Mononuclear cell (primary cell): ENCODE results near the gene ZNF611. TPM values are rescaled to one million over a fixed set of nuclear protein-coding genes. Genes with fewer than 3 reads are reported as not detected.
"Not testable (repeated sequence)": the region's sequence is repeated elsewhere in the genome, so short reads cannot be mapped to it uniquely, and the experiment has no call there.

Source experiments
- H3K27me3 ChIP-seq: 2 replicates; pipeline ENCODE4 v1.6.0; 2011; ENCODE audit warnings: low read length, control low read depth; ENCODE audit not compliant: insufficient read depth
- H3K4me1 ChIP-seq: 2 replicates; pipeline ENCODE4 v1.5.1; 2011; ENCODE audit warnings: mild to moderate bottlenecking, low read length, control low read depth; ENCODE audit not compliant: insufficient read depth
- H3K4me3 ChIP-seq: 2 replicates; pipeline ENCODE4 v1.5.1; 2011; ENCODE audit warnings: mild to moderate bottlenecking, low read length, moderate library complexity
- H3K9me3 ChIP-seq: 2 replicates; pipeline ENCODE4 v1.5.1; 2011; ENCODE audit warnings: low read depth, mild to moderate bottlenecking, control low read depth, low read length
- total RNA-seq: library from RNA; depleted of rRNA; stranded (reverse); fragments of >200 nt; gene quantifications from one replicate; pipeline ENCODE4 v1.2.3, GENCODE V29; 2012

ZNF611 gene
- total RNA-seq, result 16.7 TPM

DNA sequence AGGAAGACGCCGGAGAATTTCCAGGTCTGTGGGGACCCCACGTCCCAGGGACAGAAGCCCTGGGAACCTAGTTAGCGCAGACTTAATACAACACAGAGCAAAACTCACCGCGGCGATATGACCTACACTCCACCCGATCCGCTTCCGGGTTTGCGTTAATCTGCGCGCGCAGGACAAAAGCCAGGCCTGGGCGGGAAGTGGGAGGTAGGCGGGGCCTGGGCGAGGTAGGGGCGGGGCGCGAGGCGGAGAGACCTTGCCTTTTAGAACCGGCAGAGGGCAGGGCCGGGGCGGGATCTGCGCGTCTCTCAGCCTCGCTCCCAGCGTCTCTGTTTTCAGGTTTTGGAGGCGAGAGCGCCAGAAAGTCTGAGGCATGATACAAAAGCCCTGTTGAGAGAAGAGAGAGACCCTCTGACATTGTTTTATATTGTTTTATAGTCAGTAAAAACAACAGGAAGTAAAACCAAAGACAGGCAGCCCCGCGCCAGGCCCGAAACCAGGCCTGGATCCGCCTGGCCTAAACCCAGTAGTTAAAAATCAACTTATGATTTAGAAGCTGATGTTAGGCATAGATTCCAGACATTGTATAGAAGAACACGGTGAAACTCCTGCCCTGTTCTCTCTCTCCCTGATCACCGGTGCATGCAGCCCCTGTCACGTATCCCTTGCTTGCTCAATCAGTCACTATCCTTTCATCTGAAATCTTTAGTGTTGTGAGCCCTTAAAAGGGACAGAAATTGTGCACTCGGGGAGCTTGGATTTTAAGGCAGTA is at the start of gene ZNF611:
Gene ZNF611 (minus strand): TSS at position 152 of the 769 bp plus-strand sequence. CDS start 19,150 bp downstream, outside the sequence.
- Histone ChIP-seq H3K4me1 (peaks cover 26% of the 10 kb centered on the region), H3K27me3 (no peaks in the 10 kb centered on the region), H3K9me3 (no peaks in the 10 kb centered on the region), H3K4me3 (peak within 1 kb of the TSS; percentile 96)

DNA sequence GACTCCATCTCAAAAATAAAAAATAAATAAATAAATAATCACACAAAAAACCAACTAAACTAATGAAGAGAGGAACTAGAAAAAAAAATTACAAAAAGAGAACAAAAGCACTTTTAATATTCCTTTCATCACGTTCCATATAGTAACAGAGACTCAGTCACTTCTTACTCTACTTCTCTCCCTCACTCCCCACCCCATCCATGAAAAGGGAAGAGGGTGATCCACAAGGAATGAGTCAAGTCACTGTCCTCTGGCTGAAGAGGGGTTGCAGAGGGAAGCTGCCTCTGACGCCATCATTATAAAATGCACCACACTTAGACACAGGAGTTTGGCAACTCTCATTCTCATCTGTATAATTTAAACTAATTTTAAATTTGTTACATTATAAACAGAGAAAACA is 48.0 kb upstream of the ZNF611 start:
- H3K4me1 ChIP-seq, result peaks cover 32% of the 10 kb centered on the region
- H3K4me3 ChIP-seq, H3K9me3 ChIP-seq, H3K27me3 ChIP-seq: not testable (repeated sequence)

DNA sequence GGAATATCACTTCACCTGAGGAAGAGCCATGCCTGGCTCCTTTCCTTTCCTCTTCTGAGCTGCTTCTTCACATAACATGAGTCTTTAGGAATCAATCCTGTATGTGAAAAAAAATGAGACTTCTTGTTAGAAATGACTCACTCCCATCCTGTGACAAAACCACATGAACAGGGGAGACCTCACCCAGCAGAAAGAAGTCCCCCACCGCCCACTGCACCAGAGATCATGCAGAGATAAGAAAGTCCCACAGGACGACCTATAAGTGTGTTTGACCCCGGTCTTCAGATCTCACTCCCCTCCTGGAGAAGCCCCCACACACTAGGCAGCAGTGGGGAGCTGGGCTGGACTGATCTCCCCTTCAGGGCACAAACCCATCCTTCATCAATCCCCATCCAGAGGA is 44.0 kb upstream of the ZNF611 start:
- Histone ChIP-seq H3K4me3 (no peak overlapping the region), H3K9me3 (no peaks in the 10 kb centered on the region), H3K4me1 (peaks cover 7% of the 10 kb centered on the region), H3K27me3 (no peaks in the 10 kb centered on the region)

DNA sequence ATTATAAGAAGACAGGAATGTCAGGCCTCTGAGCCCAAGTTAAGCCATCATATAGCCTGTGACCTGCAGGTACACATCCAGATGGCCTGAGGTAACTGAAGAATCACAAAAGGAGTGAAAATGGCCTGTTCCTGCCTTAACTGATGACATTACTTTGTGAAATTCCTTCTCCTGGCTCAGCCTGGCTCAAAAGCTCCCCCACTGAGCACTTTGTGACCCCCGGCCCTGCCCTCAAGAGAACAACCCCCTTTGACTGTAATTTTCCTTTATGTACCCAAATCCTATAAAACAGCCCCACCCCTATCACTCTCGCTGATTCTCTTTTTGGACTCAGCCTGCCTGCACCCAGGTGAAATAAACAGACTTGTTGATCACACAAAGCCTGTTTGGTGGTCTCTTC is 21.6 kb upstream of the ZNF611 start:
- not testable (repeated sequence) for H3K4me1 ChIP-seq, H3K9me3 ChIP-seq, H3K27me3 ChIP-seq, H3K4me3 ChIP-seq

DNA sequence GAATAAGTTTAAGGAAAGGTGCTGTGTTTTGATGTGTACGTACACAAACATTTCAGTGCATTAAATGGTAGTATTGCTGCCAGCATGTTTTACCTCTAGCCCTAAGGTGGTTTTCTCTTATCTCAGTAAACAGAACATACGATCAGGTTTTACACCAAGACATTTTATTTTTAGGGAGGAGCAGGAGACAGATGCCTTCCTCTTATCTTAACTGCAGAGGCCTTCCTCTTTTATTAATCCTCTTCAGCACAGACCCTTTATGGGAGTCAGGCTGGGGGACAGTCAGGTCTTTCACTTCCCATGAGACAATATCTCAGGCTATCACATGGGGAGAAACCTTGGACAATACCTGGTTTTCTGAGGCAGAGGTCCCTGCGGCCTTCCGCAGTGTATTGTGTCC is 14.9 kb upstream of the ZNF611 start:
- H3K4me3 ChIP-seq, result no peak overlapping the region
- no peaks in the 10 kb centered on the region for H3K9me3 ChIP-seq
- no peaks in the 10 kb centered on the region for H3K4me1 ChIP-seq
- H3K27me3 ChIP-seq, result no peaks in the 10 kb centered on the region

DNA sequence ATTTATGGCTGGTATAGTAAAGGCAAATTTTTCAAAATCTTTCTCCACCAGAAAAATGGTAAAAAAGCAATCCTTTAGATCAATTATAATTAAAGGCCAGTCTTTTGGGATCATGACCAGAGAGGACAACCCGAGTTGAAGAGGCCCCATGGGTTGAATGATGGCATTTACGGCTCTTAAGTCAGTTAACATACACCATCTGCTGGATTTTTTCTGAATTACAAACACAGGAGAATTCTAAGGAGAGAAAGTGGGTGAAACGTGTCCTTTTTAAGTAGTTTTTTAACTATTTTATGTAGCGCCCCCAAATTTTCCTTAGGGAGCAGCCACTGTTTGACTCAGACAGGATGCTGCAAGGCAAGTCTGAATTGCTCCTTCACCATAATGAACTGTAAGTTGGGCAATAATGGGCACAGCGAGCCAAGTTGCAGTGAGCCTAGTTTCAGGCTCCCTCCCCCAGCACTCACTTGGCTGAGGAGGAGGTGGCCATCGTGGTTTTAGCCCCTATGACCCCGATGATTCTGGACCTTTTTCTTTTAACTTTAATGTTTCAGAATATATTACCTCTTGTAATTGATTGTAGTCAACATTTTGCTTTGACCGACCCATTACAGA is 13.6 kb upstream of the ZNF611 start:
- Histone ChIP-seq H3K4me3 (no peak overlapping the region), H3K9me3 (no peaks in the 10 kb centered on the region), H3K4me1 (no peaks in the 10 kb centered on the region)

DNA sequence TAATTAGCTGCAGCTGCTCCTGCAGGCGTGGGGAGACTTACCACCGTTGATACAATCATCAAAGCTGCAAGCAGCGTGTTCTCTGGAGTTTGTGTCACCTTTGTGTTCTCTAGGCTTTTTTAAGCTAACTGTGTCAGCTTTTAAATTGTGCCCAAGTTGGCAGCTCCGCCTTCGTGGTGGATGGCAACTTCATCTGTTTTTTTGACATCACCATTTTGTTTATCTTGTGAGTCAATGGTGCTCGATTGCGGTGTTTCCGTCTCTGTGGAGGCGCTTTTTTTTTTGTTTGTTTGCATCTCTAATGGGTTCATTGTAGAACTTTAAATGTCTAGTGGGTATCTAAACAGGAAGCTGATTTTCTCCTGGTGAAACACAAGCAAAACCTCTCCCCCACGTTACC is 11.1 kb upstream of the ZNF611 start:
- not testable (repeated sequence) for H3K27me3 ChIP-seq, H3K4me3 ChIP-seq, H3K9me3 ChIP-seq, H3K4me1 ChIP-seq

More for the DNA sequence above, 13.6 kb upstream of the ZNF611 start:
- H3K27me3 ChIP-seq, result no peaks in the 10 kb centered on the region

DNA sequence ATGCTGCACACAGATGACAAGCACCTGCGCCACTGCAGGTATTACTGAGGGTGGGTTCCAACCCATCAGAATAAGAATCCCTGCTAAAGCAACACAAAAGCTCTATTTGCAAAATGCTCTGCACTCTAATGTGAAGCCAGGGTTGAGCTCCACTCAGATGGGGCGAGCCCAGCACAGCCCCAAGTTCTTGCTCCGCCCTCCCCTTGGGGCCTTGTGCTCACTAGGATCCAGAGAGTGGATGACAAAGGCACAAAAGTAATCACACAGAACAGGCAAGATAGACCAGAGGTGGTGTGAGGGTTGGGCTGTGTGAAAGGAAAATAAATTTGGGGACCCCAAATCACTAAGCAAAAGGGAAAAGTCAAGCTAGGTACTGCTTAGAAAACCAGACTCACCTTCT is 8.2 kb upstream of the ZNF611 start:
- peaks cover 3% of the 10 kb centered on the region for H3K4me1 ChIP-seq

DNA sequence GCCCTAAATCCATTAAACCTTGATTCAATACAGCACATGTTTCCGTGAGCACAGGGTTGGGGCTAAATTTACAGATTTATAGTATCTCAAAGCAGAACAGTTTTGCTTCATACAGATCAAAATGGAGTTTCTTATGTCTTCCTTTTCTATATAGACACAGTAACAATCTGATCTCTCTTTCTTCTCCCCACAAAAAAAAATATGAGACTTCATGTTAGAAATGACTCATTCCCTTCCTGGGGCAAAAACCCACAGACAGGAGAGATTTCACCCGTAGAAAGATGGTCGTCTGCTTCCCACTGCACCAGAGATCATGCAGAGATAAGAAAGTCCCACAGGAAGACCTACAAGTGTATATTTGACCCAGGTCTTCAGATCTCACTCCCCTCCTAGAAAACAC is 7.7 kb upstream of the ZNF611 start:
- no peaks in the 10 kb centered on the region for H3K9me3 ChIP-seq
- H3K27me3 ChIP-seq, result no peaks in the 10 kb centered on the region
- peaks cover 3% of the 10 kb centered on the region for H3K4me1 ChIP-seq
- H3K4me3 ChIP-seq, result no peak overlapping the region

More for the DNA sequence above, 8.2 kb upstream of the ZNF611 start:
- Histone ChIP-seq H3K9me3 (no peaks in the 10 kb centered on the region), H3K4me3 (no peak overlapping the region), H3K27me3 (no peaks in the 10 kb centered on the region)

DNA sequence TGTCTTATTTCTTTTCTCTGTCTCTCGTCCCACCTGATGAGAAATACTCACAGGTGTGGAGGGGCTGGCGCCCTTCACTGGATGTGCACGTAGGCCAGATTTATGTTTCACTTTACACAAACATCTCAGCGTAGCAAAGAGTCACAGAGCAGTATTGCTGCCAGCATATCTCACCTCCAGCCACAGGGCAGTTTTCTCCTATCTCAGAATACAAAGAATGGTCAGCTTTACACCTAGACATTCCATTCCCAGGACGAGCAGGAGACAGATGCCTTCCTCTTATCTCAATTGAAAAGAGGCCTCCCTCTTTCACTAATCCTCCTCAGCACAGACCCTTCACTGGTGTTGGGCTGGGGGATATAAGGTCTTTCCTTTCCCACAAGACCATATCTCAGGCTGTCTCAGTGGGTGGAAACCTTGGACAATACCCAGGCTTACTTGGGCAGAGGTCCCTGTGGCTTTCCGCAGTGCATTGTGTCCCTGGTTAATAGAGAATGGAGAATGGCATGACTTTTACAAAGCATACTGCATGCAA is 7.2 kb upstream of the ZNF611 start:
- Histone ChIP-seq H3K27me3 (no peaks in the 10 kb centered on the region), H3K4me1 (peaks cover 3% of the 10 kb centered on the region), H3K4me3 (no peak overlapping the region), H3K9me3 (no peaks in the 10 kb centered on the region)

DNA sequence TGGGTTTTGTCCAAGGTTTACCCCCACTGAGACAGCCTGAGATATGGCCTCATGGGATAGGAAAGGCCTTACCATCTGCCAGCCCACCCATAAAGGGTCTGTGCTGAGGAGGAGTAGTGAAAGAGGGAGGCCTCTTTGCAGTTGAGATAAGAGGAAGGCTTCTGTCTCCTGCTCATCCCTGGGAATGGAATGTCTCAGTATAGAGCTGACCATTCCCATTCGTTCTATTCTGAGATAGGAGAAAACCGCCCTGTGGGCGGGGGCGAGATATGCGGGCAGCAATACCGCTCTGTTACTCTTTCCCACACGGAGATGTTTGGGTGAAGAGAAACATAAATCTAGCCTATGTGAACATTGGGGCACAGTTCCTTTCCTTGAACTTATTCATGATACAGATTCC is 6.5 kb upstream of the ZNF611 start:
- not testable (repeated sequence) for H3K9me3 ChIP-seq, H3K4me3 ChIP-seq, H3K27me3 ChIP-seq, H3K4me1 ChIP-seq

DNA sequence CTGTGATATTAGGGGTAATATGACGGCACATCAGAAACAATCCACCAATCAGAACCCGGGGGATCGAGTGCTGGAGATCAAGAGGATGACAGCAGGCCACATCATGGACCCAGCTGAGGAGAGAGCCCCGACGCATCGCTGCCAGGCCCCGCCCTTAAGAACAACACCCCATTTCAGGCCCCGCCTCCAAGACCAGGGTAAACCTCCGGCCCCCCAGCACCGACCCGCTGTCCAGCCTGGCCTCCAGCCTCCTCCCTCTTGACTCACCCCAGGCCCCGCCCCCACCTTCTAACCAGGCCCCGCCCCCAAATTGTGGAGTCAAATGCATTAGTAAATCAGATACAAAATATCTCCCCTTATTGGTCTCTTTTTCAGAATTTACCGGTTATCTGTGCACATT is 4.7 kb upstream of the ZNF611 start:
- Histone ChIP-seq H3K4me1 (peaks cover 11% of the 10 kb centered on the region), H3K9me3 (no peaks in the 10 kb centered on the region), H3K4me3 (no peak overlapping the region), H3K27me3 (no peaks in the 10 kb centered on the region)

DNA sequence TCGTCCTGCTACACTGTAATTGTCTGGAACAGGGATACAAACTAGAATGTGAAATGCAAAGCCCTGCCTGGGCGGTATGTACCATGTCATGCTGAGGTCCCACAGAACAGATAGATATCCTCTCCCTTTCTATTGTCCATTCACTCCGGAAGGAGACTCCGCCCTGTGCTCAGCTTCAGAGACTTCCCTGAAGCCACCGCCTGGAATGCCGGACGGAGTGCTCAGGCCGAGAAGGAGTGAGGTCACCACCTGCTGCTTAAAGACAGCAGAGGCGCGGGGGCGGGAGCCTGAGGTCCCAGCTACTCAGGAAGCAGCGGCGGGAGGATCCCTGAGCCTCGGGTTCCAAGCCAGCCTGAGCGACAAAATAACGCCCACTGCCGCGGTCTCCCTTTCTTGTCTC is 890 bp upstream of the ZNF611 start:
- Histone ChIP-seq H3K4me1 (peaks cover 26% of the 10 kb centered on the region), H3K9me3 (no peaks in the 10 kb centered on the region), H3K4me3 (no peak overlapping the region), H3K27me3 (no peaks in the 10 kb centered on the region)

DNA sequence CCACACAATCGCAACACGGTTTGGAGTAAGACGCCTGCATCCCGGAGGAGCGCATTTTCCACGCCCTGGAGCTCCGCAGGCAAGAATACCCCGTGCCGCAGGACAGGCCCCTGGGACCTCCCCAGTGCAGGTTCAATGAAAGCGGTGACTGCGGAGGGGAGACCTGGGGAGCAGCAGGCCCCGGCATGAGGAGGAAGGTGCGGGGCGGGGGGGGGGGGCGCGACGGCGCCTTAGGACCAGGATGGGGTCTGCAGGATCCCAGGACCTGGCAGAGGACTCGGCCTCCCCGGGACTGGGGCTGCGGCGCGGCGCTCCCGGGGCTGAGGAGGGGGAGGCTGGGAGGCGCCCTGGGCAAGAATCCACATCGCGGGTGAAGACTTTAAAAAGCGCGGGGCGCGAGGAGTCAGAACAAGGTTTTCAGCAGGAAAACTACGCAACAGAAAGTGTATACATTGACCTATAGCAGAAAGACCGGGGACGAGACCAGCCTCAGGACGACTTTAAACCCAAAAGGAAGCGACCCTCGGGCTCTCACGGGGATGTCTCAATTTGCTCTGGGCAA is 432 bp downstream of the ZNF611 start:
- H3K4me3 ChIP-seq, result peak overlapping the region; percentile 96
- peaks cover 26% of the 10 kb centered on the region for H3K4me1 ChIP-seq
- no peaks in the 10 kb centered on the region for H3K9me3 ChIP-seq
- no peaks in the 10 kb centered on the region for H3K27me3 ChIP-seq

DNA sequence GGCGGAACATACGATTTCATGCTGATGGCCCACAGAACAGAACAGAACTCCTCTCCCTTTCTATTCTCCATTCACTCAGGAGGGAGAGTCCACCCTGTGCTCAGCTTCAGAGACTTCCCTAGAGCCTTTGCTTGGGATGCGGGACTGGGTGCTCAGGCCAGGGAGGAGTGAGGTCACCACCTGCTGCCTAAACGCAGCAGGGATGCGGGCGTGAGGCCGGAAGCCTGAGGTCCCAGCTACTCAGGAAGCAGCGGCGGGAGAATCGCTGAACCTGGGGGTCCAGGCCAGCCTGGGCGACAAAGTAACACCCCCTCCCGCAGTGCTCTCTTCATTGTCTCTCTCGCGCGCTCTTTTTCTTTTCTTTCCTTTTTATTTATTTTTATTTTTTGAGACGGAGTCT is 8.8 kb downstream of the ZNF611 start:
- H3K4me1 ChIP-seq, H3K27me3 ChIP-seq, H3K9me3 ChIP-seq, H3K4me3 ChIP-seq: not testable (repeated sequence)
